HG03280 (cell line): Measurements from ENCODE around the gene ATP11B.
"Not testable (repeated sequence)": the region's sequence is repeated elsewhere in the genome, so short reads cannot be mapped to it uniquely, and the experiment has no call there.

Source experiments
- ATAC-seq: cut with Tn5 transposase; IDR thresholded peaks from one replicate; pipeline ENCODE4 v1.9.1; 2021; ENCODE audit warnings: mild to moderate bottlenecking, moderate library complexity; ENCODE audit not compliant: unreplicated experiment

The ATP11B gene

GRCh38 chr3:182794455-182795388, 1.4 kb downstream of the ATP11B start:
- ATAC-seq: no peak

DNA sequence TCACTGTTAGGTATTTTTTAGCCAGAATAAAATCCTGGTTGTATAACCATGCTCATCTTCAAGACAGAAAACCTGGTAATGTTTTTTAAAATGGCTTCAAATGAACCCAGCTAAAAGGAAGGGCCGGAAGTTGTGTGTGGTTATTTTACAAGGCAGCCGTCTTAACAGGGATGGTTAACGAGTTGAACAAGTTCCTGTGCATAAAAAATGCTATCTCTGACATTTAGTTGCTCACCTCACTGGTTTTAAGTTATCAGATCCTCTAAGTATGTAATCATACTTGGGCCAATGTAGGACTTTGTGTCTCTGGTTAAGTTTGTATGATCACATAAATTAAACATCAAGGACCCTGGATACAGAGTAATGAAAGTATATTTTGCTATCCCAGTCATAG, 2.1 kb downstream of the ATP11B start:
- no peak for ATAC-seq

DNA sequence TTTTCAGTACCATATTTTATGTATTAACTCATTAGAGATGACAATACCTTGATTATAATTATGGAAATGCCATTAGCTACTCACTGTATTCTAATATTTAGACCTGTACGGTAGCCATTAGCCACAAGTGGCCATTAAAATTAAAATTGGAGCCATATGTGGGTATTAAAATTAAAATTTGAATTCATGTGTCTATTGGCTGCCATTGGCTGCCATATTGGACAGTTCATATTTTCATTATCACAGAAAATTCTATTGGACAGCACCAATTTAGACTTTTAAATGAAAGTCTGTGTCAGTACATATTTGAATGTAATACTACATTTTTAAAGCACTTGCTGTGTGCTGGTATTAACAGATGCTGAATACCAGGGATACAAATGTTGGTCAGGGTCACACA, 3.0 kb downstream of the ATP11B start:
- ATAC-seq: no peak

DNA sequence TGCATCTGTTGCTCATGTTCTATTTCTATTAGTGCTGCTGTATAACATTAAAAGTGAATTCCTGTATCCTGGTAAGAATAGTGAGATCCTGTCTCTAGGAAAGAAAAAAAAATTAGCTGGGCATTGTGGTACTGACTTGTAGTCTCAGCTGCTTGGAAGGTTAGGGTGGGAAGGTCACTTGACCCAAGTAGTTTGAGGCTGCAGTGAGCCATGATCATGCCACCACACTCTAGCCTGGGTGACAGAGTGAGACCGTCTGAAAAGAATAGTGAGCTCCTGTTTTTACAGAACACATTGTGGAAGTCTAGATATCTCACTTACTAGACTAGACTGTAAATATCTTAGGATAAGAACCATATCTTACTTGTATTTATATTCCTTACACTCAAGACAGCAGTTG, 4.6 kb downstream of the ATP11B start:
- no peak for ATAC-seq

DNA sequence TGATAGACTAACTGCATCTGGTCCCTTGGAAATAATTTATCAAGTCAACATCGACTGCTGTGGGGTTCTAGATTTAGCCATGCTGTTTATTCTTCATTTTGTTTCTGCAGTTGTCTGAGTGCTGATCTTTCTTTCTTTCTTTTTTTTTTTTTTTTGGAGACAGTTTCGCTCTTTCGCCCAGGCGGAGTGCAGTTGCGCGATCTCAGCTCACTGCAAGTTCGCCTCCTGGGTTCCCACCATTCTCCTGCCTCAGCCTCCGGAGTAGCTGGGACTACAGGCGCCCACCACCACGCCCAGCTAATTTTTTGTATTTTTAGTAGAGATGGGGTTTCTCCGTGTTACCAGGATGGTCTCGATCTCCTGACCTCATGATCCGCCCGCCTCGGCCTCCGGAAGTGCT, 5.8 kb downstream of the ATP11B start:
- ATAC-seq: not testable (repeated sequence)

- no peak for ATAC-seq
These were observed 7.2 kb downstream of the ATP11B start for GRCh38 chr3:182800508-182800907.

DNA sequence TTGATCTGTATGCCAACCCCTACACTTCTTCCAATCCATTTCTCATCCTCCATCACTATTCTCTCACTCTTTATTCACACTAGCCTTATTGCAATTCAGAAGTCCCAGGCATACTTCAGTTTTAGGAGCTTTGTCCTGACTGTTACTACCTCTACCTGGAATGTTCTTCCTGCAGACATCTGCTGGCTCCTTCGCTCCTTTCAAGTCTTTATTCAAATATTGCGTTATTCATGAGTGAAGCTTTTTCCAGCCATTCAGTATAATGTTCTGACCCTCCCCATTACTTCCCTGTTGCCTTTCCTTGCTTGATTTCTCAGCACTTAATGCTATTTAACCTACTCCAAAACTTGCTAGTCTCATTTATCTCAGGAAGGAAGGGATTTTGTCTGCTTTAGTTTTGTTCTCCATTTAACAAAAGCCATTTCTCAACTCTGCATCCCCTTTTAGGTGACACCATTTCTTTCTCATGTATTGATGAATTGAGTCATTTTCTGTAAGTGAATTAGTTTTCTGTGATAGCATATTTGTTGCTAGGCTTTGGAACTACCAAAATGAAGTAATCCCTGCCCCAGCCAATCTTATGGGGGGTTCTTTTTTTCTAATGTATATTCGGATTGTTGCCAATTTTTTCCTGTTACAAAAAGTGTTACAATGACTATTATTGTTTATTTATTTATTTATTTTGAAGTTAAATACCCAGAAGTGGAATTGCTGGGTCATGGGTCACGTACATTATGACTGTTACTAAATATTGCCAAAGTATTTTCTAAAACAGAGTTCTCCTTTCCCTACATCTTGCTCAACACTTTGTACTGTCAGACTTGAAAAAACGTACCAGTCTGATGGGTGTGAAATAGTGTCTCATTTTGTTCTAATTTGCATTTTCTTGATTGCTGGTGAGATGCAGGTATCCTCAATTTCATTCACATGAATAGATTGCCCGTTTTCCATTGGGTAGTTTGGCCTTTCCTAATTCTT, 9.4 kb downstream of the ATP11B start:
- ATAC-seq: no peak

GRCh38 chr3:182803596-182803995, 10.3 kb downstream of the ATP11B start:
- no peak for ATAC-seq

- ATAC-seq: no peak
These were observed 13.8 kb downstream of the ATP11B start for GRCh38 chr3:182807061-182807460.

DNA sequence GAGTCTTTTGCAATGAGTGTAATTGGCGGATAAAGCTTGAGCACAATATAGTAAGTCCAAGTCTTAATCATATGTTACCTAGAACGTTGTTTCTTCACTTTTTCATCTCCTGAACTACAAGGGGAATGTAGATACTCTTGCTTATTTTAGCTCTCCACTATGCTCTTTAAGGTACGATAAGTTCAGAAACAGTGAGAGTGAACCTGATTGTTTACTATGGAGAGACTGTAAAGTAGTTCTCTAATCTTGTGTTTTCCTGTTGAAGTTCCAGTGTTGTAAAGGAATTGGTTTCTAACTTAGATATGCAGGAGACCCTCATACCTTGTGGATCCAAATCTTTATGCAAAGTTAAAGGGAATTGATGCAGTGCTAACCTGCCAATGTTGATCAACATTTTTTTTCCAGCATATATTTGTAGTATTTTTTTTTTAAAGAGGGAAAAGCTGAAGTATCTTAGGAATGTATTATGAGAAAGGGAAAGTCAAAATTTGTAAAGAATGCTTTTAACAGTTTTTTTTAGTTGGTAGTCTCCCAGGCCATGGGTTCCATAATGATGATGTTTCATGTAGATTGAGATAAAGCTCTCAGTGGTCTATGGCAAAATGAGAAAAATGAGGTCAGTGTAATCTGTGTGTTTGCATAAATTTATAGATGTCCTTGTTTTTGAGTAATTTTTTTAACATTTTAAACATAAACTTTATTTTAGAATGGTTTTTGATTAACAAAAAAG, 14.9 kb downstream of the ATP11B start:
- no peak for ATAC-seq

GRCh38 chr3:182809531-182809930, 16.2 kb downstream of the ATP11B start:
- ATAC-seq: no peak

DNA sequence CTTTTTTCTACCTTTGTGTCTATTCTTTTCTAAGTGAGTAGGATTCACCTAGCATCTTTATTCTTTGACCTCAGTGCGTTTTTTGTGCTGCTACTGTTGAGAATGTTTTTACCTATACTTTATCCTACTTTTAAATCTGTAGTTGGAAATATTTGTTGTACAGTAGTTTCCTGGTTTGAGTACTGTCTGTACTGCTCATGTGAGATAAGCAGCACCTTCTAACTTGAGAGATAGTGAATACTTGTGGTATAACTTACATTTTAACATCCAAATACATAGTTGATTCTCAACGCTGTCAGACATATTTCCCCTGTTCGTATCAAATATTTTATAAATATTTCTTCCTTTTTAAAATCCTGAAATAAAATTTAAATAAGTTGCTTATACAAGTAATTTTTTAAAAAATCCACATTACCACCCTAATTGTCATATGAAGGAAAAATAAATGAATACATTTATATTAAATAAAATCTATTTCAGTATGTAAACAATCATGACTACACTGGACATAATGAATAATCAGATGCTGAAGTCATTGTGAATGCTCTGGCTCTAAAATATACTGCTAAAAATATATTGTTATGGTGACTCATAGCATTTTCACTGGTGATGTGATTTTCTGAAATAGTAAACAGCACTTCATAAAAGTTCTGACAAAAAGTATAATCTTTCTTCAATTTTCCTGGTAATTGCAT, 17.4 kb downstream of the ATP11B start:
- ATAC-seq: no peak

- ATAC-seq: no peak
These were observed 17.9 kb downstream of the ATP11B start for GRCh38 chr3:182811269-182811596.

DNA sequence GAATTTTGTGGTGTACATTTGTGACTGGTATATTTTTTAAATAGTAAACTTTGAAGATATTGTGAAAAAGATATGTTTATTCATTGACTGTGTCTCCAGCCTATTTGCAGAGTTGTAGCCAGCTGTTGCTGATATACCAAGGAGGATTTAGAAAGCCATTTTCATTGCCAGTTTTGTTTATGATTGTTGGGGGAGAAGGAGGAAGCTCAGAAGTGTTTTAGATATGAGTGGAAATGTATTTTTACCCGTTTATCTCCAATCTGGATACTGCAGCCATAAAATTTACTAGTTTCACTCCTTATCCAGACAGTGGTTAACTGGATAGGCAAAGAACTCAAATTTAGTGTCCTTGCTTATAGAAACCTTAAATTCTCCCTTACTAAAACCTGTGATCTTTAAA, 18.8 kb downstream of the ATP11B start:
- ATAC-seq: no peak

GRCh38 chr3:182814419-182815062, 21.2 kb downstream of the ATP11B start:
- no peak for ATAC-seq

DNA sequence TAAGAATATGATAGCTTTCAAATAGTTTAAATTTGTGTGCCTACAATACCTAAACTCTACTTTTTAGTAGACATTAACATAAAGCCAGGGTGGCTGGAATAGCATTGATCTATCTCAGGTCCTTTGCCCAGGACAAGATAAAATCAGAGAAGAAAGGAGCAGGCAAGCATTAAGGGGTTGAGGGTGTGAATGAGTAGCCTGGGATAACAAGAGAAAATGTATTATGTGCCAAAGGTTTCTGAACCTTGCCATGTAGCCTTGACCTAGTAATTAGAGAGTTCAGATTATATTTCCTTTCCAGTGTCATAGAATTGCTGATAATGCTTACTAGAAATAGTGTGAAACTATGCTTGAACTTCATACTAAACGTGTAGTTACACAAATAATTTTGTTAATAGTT, 22.9 kb downstream of the ATP11B start:
- no peak for ATAC-seq

DNA sequence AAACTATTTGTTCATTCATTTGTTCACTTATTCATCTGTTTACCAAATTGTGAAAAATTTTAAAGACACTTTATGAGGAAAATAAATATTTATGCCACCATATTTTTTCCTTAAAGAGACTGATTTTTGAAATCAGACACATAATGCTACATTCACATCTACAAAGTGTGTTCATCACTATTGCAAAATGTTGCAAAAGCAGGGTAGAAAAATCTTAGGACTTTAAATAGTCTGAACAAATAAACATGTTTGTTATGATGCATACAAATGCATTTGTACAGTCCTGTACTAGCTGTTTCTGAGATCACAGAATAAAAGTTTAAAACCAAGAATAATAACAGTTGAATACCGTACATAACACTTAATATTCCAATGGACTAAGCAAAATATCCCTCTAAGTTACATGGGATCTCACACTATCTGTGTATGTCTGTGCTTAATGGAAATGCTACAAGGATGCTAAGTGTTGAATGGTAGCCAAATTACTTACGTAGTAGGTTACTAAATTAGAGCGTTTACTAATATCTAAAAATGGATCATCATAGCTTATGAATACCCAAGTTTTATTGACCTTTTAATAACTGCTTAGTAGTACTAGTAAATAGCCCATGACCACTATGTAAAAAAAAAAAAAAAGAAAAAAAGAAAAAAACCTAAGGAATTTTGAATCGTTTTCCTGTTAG, 25.1 kb downstream of the ATP11B start:
- no peak for ATAC-seq

GRCh38 chr3:182821221-182821981, 28.1 kb downstream of the ATP11B start:
- ATAC-seq: no peak

- not testable (repeated sequence) for ATAC-seq
These were observed 29.0 kb downstream of the ATP11B start for GRCh38 chr3:182822260-182822659.
